ENCODE data around the gene NEGR1. TPM values are rescaled to one million over a fixed set of nuclear protein-coding genes. Genes with fewer than 3 reads are reported as not detected.

NEGR1 gene
- total and polyA plus RNA-seq, 4 donors, result 0.86 to 7.3 (median 2.5) TPM

DNA sequence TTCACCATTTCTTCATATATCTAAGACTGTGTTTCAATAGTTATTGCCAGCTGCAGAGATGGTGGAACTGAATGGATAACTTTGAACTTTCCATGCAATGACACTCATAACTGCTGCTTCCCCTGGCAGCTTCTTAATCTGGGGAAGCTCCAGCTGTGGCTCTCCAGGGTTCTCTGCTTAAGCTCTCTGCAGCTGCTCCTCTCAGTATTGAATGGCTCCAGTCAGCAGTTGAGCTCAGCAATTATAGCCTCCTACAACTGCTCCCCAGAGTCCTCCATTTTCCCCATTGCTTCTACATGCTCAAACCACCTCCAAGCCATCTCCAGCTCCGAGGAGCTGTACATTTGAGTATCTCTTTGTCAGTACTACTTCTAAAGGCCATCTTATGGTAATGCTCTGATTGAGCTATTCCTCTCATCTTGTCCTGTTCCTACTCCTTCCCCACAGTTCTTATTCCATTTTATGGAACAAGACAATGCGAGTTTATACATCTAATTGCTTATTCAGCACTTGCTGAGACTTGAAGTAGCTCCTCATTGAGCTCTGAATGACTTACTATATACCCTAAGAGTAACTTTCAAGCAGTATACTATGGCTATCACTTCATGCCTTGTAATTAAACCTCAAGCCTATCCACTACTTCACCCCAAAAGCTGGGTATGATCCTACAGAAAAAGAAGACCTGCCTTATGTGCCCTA lies 362.4 kb downstream of the NEGR1 start:
- 73 to 82% methylated on average over 2 of the region's 2 CpGs for WGBS, 2 donors
- Histone ChIP-seq H3K27ac (ENCODE audit: low read depth in 1 of 2, low read length in 1 of 2) (no peak overlapping the region), H3K27me3 (ENCODE audit: control insufficient read depth in 3 of 3, insufficient read depth in 3 of 3, low read length in 2 of 3) (no peaks in the 10 kb centered on the region), H3K9ac (ENCODE audit: insufficient read depth in 1 of 2, low read length in 2 of 2) (no peak overlapping the region), H3K4me3 (no peak overlapping the region), H3K36me3 (ENCODE audit: control insufficient read depth in 4 of 4, insufficient read depth in 4 of 4, low read length in 4 of 4) (no peaks in the 10 kb centered on the region), H3K9me3 (ENCODE audit: control insufficient read depth in 4 of 4, insufficient read depth in 3 of 4, low read length in 3 of 4) (no peaks in the 10 kb centered on the region), H3K4me1 (ENCODE audit: control insufficient read depth in 5 of 5, insufficient read depth in 5 of 5, low read length in 5 of 5) (peaks cover 0 to 2% (median 0%) of the 10 kb centered on the region in 5 donors)
- DNase-seq, result no peak
- TF ChIP-seq, protein P1, sequence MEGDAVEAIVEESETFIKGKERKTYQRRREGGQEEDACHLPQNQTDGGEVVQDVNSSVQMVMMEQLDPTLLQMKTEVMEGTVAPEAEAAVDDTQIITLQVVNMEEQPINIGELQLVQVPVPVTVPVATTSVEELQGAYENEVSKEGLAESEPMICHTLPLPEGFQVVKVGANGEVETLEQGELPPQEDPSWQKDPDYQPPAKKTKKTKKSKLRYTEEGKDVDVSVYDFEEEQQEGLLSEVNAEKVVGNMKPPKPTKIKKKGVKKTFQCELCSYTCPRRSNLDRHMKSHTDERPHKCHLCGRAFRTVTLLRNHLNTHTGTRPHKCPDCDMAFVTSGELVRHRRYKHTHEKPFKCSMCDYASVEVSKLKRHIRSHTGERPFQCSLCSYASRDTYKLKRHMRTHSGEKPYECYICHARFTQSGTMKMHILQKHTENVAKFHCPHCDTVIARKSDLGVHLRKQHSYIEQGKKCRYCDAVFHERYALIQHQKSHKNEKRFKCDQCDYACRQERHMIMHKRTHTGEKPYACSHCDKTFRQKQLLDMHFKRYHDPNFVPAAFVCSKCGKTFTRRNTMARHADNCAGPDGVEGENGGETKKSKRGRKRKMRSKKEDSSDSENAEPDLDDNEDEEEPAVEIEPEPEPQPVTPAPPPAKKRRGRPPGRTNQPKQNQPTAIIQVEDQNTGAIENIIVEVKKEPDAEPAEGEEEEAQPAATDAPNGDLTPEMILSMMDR (IDR thresholded peaks at IDR 0.05; ENCODE audit: control extremely low read depth, extremely low read depth), result no peak
- ATAC-seq (ENCODE audit: insufficient read depth, low FRiP score), result no peak

DNA sequence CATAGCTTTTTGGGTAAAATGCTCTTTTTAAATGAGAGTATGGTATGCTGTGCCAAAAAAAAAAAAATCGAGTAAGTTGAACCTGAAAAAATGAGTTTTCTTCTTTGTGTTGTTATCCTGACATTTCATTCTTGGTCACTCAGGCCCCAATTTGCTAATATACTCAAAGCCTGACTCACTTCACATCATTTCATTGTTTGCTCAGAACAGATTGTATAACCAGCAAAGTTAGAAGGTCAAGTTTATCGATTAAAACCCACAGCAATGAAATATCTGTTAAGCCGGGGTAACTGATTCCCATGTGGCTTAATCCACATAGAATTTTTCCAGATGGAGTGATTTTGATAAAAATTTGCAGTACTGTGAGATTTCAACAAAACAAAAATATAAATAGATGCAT lies 363.7 kb downstream of the NEGR1 start:
- no peaks in the 10 kb centered on the region for H3K9me3 ChIP-seq (ENCODE audit: control insufficient read depth in 4 of 4, insufficient read depth in 3 of 4, low read length in 3 of 4)
- H3K27me3 ChIP-seq (ENCODE audit: control insufficient read depth in 3 of 3, insufficient read depth in 3 of 3, low read length in 2 of 3), result no peaks in the 10 kb centered on the region
- no peak overlapping the region for H3K9ac ChIP-seq (ENCODE audit: insufficient read depth in 1 of 2, low read length in 2 of 2)
- H3K27ac ChIP-seq (ENCODE audit: low read depth in 1 of 2, low read length in 1 of 2), result no peak overlapping the region
- DNase-seq (no peak), ATAC-seq (ENCODE audit: insufficient read depth, low FRiP score) (no peak)
- 60 to 89% methylated on average over 3 of the region's 3 CpGs for WGBS, 2 donors
- TF ChIP-seq, protein P1 (IDR thresholded peaks at IDR 0.05; ENCODE audit: control extremely low read depth, extremely low read depth), result no peak
- no peaks in the 10 kb centered on the region for H3K36me3 ChIP-seq (ENCODE audit: control insufficient read depth in 4 of 4, insufficient read depth in 4 of 4, low read length in 4 of 4)
- H3K4me1 ChIP-seq (ENCODE audit: control insufficient read depth in 5 of 5, insufficient read depth in 5 of 5, low read length in 5 of 5), result peaks cover 0 to 2% (median 0%) of the 10 kb centered on the region in 5 donors
- H3K4me3 ChIP-seq, result no peak overlapping the region

DNA sequence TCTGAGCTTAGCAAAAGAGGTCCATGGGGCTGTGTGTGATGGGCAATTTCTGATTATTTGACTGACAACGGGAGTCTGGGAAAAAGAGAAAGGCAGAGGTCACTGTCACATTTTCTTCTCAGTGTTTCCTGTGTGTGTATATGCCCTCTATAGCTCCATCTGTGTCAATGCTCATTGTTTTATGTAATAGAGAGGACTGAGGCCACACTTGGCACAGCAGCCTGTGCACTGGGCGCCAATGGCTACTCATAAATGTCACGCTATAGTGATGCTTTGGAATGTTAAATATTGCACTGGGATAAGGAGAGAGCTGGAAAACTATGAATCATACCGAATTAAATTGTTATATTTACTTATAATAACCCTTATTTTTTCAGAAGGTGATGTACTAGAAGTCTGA lies 365.4 kb downstream of the NEGR1 start:
- DNase-seq (no peak), ATAC-seq (ENCODE audit: insufficient read depth, low FRiP score) (no peak)
- TF ChIP-seq, protein P1 (IDR thresholded peaks at IDR 0.05; ENCODE audit: control extremely low read depth, extremely low read depth), result no peak
- Histone ChIP-seq H3K36me3 (ENCODE audit: control insufficient read depth in 4 of 4, insufficient read depth in 4 of 4, low read length in 4 of 4) (no peaks in the 10 kb centered on the region), H3K27ac (ENCODE audit: low read depth in 1 of 2, low read length in 1 of 2) (no peak overlapping the region), H3K27me3 (ENCODE audit: control insufficient read depth in 3 of 3, insufficient read depth in 3 of 3, low read length in 2 of 3) (no peaks in the 10 kb centered on the region), H3K9ac (ENCODE audit: insufficient read depth in 1 of 2, low read length in 2 of 2) (no peak overlapping the region), H3K4me1 (ENCODE audit: control insufficient read depth in 5 of 5, insufficient read depth in 5 of 5, low read length in 5 of 5) (peaks cover 0 to 2% (median 0%) of the 10 kb centered on the region in 5 donors), H3K4me3 (no peak overlapping the region), H3K9me3 (ENCODE audit: control insufficient read depth in 4 of 4, insufficient read depth in 3 of 4, low read length in 3 of 4) (no peaks in the 10 kb centered on the region)
- WGBS, 2 donors, result 84 to 95% methylated on average over 4 of the region's 4 CpGs

DNA sequence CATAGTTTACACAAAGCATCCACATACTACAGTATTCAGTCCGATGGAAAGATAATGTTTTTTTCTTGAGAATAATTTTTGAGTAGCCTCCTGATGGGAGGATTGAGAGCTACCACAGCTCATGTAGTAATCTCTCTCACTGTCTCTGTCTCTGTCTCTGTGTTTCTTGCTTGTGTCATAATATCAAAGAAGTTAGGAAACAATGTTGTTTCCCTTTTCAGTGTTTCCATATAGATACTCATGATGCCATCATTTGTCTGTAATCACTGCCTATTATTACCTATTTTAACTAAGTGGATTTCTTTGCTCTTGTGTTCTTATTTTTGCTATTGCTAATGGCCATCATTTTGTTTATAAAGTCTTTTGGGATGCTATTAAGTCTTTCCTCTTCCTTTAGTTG lies 367.7 kb downstream of the NEGR1 start:
- H3K36me3 ChIP-seq (ENCODE audit: control insufficient read depth in 4 of 4, insufficient read depth in 4 of 4, low read length in 4 of 4), result no peaks in the 10 kb centered on the region
- H3K4me1 ChIP-seq (ENCODE audit: control insufficient read depth in 5 of 5, insufficient read depth in 5 of 5, low read length in 5 of 5), result no peaks in the 10 kb centered on the region
- no peak overlapping the region for H3K4me3 ChIP-seq
- no peaks in the 10 kb centered on the region for H3K27me3 ChIP-seq (ENCODE audit: control insufficient read depth in 3 of 3, insufficient read depth in 3 of 3, low read length in 2 of 3)
- TF ChIP-seq, protein P1 (IDR thresholded peaks at IDR 0.05; ENCODE audit: control extremely low read depth, extremely low read depth), result no peak
- DNase-seq, result no peak
- H3K27ac ChIP-seq (ENCODE audit: low read depth in 1 of 2, low read length in 1 of 2), result no peak overlapping the region
- H3K9ac ChIP-seq (ENCODE audit: insufficient read depth in 1 of 2, low read length in 2 of 2), result no peak overlapping the region
- WGBS, 2 donors, result 91 to 94% methylated on average over 1 of the region's 1 CpG
- no peak for ATAC-seq (ENCODE audit: insufficient read depth, low FRiP score)
- H3K9me3 ChIP-seq (ENCODE audit: control insufficient read depth in 4 of 4, insufficient read depth in 3 of 4, low read length in 3 of 4), result no peaks in the 10 kb centered on the region

All from lung (tissue), 12 donors.